Mammary microvascular endothelial cell (primary cell): ENCODE results near the gene LHFPL5. TPM values are rescaled to one million over a fixed set of nuclear protein-coding genes. Genes with fewer than 3 reads are reported as not detected.

Experiments used
- total RNA-seq: library from RNA; depleted of rRNA; stranded (reverse); fragments of >200 nt; gene quantifications from 2 replicates; pipeline ENCODE4 v1.2.3, GENCODE V29; 2015

LHFPL5 gene
- total RNA-seq, result 0.20 TPM in 1 of 2 replicates, not detected in the other

DNA sequence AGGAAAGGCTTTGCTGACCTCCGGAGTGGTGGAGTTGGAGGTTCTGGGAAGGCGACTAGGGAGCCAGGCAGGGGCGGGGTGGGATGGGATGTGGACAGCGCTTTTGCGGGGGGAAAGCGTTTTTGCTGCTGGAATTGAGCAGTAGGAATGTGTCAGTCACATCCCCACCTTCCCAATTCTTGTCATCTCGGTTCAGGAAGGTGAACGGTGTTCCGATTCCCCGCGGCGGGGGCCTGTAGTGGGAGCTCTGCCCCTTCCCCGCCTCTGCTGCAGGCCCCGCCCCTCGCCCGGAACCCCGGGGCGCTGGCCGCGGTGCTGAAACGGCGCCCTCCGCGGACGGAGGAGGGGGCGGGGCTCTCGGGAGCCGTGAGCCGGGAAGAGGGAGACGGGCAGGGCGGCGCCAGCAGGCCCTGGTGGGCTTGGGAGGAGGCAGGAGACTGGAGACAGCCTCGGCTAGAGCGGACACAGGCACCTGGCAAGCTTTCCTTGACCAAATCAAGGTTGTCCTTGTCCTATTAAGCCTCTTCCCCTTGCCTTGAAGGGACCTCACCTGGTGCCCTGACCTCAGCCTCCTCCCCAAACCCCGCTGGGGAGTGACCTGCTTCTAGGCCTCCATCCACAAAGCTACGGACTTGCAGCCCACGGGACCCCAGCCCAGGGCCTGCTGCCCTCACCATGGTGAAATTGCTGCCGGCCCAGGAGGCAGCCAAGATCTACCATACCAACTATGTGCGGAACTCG, at the start of gene LHFPL5:
TSS of gene LHFPL5 (plus strand) at position 357 of the 741 bp plus-strand sequence. CDS start at position 676, 319 bp downstream.

DNA sequence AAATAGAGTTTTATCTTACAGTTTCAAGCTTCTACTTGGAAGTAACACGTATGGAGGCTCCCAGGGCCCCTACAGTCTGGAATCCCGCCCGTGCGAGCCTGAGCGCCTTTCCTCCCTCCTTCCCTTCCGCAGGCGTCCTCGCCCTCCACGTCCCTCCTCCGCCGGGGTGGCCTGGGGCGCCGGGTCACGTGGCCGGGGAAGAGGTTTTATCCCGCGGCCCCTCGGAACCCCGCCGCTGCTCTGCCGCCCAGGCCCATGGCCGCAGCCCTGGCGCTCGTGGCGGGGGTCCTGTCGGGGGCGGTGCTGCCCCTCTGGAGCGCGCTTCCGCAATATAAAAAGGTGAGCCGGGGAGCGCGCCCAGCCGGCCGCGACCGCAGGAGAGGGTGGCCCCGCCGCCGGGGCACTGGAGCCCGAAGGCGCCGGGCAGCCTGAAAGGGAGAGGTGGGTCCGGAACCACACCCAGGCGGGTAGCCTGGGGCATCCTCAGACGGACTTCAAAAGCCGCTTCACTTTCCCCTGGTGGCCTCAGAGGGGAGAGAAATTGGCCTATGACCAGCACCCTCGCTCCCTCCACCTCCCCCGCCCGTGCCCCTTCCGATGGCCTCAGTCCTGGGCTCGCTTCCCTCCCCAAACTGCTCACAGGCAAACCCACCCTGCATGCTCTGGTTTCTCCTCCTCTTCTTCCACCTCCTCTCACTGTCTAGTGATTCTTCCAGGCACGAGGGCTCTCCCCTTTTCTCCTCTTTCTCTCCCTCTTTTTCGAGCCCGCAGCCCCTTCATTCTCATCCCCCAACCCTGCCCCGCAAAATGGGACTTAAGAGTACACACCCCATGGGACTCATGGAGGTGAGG, 28.6 kb upstream of the LHFPL5 start, which contains the start of gene CLPSL2:
TSS of gene CLPSL2 (plus strand) at position 235 of the 852 bp plus-strand sequence. CDS start at position 256, 21 bp downstream.

DNA sequence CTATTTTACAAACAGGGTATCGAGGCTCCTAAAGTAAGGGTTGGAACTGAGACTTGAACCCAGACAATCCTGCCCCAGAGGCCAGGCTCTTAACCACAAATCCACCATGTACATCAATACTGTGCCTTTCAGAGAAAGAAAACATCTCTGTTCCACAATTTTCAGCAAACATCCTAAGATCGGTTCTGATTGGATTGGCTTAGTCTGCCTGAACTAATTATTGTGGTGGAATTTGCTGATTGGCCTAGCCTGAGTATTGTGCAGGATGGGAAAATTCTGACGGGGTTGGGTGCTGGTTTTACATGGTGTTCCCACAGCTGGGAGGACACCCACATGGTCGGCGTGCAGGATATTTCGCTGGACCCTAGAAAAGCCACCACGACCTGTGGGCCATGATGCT, 24.4 kb upstream of the LHFPL5 start, which contains the start of gene CLPSL1:
TSS of gene CLPSL1 (plus strand) at position 301 of the 400 bp plus-strand sequence. CDS start at position 393, 92 bp downstream.

Other genes starting within 250 kb of the LHFPL5 start
- gene FKBP5, start 116.4 kb upstream of the LHFPL5 start, total RNA-seq, result 44.9 and 45.4 TPM in 2 replicates
- not detected in 2 replicates for gene ARMC12, start 68.3 kb upstream of the LHFPL5 start, total RNA-seq
- not detected in 2 replicates for gene CLPSL2, start 28.8 kb upstream of the LHFPL5 start, total RNA-seq
- gene CLPSL1, start 24.3 kb upstream of the LHFPL5 start, total RNA-seq, result not detected in 2 replicates
- gene CLPS, start 8.0 kb upstream of the LHFPL5 start, total RNA-seq, result not detected in 2 replicates
- 46.8 and 50.1 TPM in 2 replicates for gene SRPK1, start 115.7 kb downstream of the LHFPL5 start, total RNA-seq
- not detected in 2 replicates for gene SLC26A8, start 219.3 kb downstream of the LHFPL5 start, total RNA-seq
- gene MAPK14, start 222.5 kb downstream of the LHFPL5 start, total RNA-seq, result 38.0 TPM in 2 replicates